ENCODE results near the gene REEP3.
"Not testable (repeated sequence)": the region's sequence is repeated elsewhere in the genome, so short reads cannot be mapped to it uniquely, and the experiment has no call there.

REEP3 gene

GRCh38 chr10:63653747-63654146, 132.5 kb downstream of the REEP3 start:
- H3K4me1 ChIP-seq: no peaks in the 10 kb centered on the region
- no peak overlapping the region for H3K27ac ChIP-seq
- no peaks in the 10 kb centered on the region for H3K9me3 ChIP-seq
- TF ChIP-seq CTCF (IDR thresholded peaks at IDR 0.05): no peak
- no peak overlapping the region for H3K4me3 ChIP-seq
- DNase-seq: no peak
- no peaks in the 10 kb centered on the region for H3K36me3 ChIP-seq
- H3K27me3 ChIP-seq: no peaks in the 10 kb centered on the region
- intact Hi-C loops (cut with DNase I; ENCODE audit: low total_unique reads): no loop called here

GRCh38 chr10:63657761-63658160, 136.6 kb downstream of the REEP3 start:
- H3K36me3 ChIP-seq: no peaks in the 10 kb centered on the region
- no peaks in the 10 kb centered on the region for H3K4me1 ChIP-seq
- intact Hi-C loops (cut with DNase I; ENCODE audit: low total_unique reads): no loop called here
- H3K27ac ChIP-seq: no peak overlapping the region
- no peak for DNase-seq
- no peaks in the 10 kb centered on the region for H3K27me3 ChIP-seq
- TF ChIP-seq CTCF (IDR thresholded peaks at IDR 0.05): no peak
- no peaks in the 10 kb centered on the region for H3K9me3 ChIP-seq
- no peak overlapping the region for H3K4me3 ChIP-seq

- intact Hi-C loops (cut with DNase I; ENCODE audit: low total_unique reads): not testable (repeated sequence)
These were observed 139.7 kb downstream of the REEP3 start for GRCh38 chr10:63660941-63661340.

GRCh38 chr10:63661347-63661746, 140.1 kb downstream of the REEP3 start:
- Histone ChIP-seq H3K27ac (no peak overlapping the region), H3K4me3 (no peak overlapping the region), H3K36me3 (no peaks in the 10 kb centered on the region), H3K9me3 (no peaks in the 10 kb centered on the region), H3K27me3 (no peaks in the 10 kb centered on the region), H3K4me1 (no peaks in the 10 kb centered on the region)
- no peak for TF ChIP-seq CTCF (IDR thresholded peaks at IDR 0.05)
- intact Hi-C loops (cut with DNase I; ENCODE audit: low total_unique reads): no loop called here
- DNase-seq: no peak

More at GRCh38 chr10:63660941-63661340, 139.7 kb downstream of the REEP3 start:
- not testable (repeated sequence) for H3K27ac ChIP-seq, H3K27me3 ChIP-seq, DNase-seq, H3K36me3 ChIP-seq, H3K9me3 ChIP-seq, H3K4me1 ChIP-seq, H3K4me3 ChIP-seq

- Histone ChIP-seq H3K9me3 (no peaks in the 10 kb centered on the region), H3K27ac (no peak overlapping the region), H3K36me3 (no peaks in the 10 kb centered on the region), H3K4me3 (no peak overlapping the region), H3K4me1 (peaks cover 0 to 8% (median 2%) of the 10 kb centered on the region in 4 donors), H3K27me3 (no peaks in the 10 kb centered on the region)
- DNase-seq: no peak
- intact Hi-C loops (cut with DNase I; ENCODE audit: low total_unique reads): no loop called here
- no peak for TF ChIP-seq CTCF (IDR thresholded peaks at IDR 0.05)
These were observed 143.2 kb downstream of the REEP3 start for GRCh38 chr10:63664341-63664885.

- H3K4me3 ChIP-seq; intact Hi-C loops (cut with DNase I; ENCODE audit: low total_unique reads); H3K36me3 ChIP-seq; H3K9me3 ChIP-seq; DNase-seq; H3K27ac ChIP-seq; H3K4me1 ChIP-seq; H3K27me3 ChIP-seq: not testable (repeated sequence)
These were observed 143.9 kb downstream of the REEP3 start for GRCh38 chr10:63665006-63665580.
